ENCODE results near the gene BRSK1. TPM values are rescaled to one million over a fixed set of nuclear protein-coding genes. Genes with fewer than 3 reads are reported as not detected.

Gene BRSK1
- total and polyA plus RNA-seq, 2 donors (not counting 1 experiment from before 2014, with no cell fraction given) = 5.1 TPM

DNA sequence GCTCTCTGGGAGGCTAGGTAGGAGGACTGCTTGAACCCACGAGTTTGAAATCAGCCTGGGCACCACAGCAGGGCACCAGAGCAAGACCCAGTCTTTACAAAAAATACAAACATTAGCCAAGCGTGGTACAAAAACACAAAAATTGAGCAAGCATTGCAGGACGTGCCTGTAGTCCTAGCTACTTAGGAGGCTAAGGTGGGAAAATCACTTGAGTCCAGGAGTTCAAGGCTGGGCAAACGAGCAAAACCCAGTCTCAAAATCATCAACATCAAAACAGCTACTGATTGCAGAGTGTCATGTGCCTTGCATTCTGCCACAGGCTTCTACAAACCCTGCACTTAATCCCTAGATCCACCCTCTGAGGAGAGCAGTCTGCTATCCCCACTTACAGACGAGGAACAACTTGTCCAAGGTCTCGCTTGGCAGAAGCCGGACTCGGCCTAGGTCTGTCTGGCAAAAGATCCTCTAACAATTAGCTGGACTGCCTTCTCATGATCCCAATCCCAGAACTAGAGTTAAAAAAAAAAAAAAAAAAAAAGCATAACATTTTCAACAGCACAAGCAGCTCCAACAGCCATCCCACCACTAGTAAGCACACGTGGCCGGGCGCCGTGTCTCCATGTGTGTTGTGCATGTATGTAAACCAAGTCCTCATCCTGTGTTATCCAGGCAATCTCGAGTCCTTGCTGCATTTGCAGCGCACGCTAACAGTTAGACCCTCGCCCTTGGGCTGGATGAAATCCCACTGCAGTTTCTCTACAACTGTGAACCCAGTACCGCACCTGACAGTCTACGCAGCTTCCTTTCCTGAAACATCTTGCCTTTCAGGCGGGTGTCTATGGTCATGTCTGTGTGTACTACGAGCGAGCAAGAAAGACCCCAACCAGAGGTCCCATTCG lies 27.0 kb upstream of the BRSK1 start:
- Histone ChIP-seq H3K9me3 (ENCODE audit: control insufficient read depth, insufficient read depth, low read depth, low read length) (no peaks in the 10 kb centered on the region), H3K4me2 (ENCODE audit: extremely low read depth, insufficient read depth, low read length) (peak overlapping the region; percentile 85), H3K9ac (ENCODE audit: insufficient read depth, low read length) (peak overlapping the region; percentile 48), H3K27ac (ENCODE audit: insufficient read depth, low read length) (peak overlapping the region; percentile 1), H3K27me3 (ENCODE audit: control insufficient read depth, insufficient read depth, low read length) (no peaks in the 10 kb centered on the region), H3K4me1 (ENCODE audit: control insufficient read depth, extremely low read depth, insufficient read depth, low read length) (peaks cover 3% of the 10 kb centered on the region), H4K20me1 (ENCODE audit: control insufficient read depth, extremely low read depth, insufficient read depth, low read length) (no peaks in the 10 kb centered on the region), H2AFZ (ENCODE audit: low read length) (no peak overlapping the region), H3K79me2 (ENCODE audit: control insufficient read depth, insufficient read depth, low read length) (peaks cover 67% of the 10 kb centered on the region), H3K36me3 (ENCODE audit: control insufficient read depth, insufficient read depth, low read length) (no peaks in the 10 kb centered on the region), H3K4me3 (replicated peaks in 1 of 4; ENCODE audit: control extremely low read depth in 1 of 4, insufficient read depth in 1 of 4, low read depth in 3 of 4, low read length in 4 of 4) (peak overlapping the region; percentile 76 to 88 (median 84))
- DNase-seq (ENCODE audit: low read depth in 2 of 2) = no peak
- TF ChIP-seq EZH2 (IDR thresholded peaks at IDR 0.05; ENCODE audit: low read length, missing control alignments) (no peak), CTCF (conservative IDR thresholded peaks at IDR 0.05 in 1 of 2, IDR thresholded peaks at IDR 0.05 in 1 of 2; ENCODE audit: low read depth in 1 of 2, low read length in 2 of 2) (no peak)

DNA sequence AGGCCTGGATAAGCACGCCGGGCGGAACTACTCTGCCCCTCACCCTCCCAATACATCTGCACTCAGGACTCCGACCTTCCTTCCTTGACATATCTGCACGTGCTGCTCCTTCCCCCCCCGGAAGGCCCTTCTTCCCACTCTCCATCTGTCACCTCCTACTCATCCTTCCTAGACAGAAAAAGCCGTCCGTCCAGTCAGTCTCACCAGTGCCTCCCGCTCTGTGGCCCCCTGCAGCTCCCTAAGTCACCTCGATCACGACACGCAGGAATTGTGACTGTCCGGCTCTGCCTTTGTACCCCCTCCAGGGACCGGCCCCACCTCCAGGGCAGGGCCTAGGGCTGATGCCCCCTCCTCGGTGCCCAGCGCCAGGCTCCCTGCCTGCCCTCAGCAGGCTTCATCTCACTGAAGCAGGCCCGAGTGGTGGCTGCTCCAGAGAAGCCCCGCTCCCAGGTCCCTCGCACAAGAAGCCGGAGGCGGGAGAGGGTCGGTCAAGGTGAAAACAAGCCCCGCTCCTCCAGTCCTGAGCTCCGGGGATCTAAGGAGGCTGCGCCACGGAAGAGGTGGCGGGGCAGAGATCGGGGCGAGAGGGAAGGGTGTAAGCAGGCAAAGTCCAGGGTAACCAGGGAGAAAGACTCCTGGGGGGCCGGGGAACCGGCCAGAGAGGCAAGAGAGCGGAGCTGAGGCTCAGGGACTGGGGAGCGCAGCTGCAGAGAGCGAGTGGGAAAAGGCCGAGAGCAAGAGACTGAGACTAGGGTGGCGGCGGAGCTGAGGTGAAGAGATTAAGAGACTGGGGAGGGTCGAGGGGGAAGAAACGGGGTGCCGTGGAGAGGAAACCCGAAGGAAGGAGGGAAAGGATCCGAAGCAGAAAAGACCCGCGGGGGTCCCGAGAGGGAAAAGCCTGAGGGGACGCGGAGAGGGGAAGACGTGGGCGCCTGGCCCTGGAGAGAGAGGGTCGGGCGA lies 26.1 kb upstream of the BRSK1 start:
- Histone ChIP-seq H3K27me3 (ENCODE audit: control insufficient read depth, insufficient read depth, low read length) (no peaks in the 10 kb centered on the region), H3K4me2 (ENCODE audit: extremely low read depth, insufficient read depth, low read length) (peak overlapping the region; percentile 85), H3K4me1 (ENCODE audit: control insufficient read depth, extremely low read depth, insufficient read depth, low read length) (peaks cover 3% of the 10 kb centered on the region), H3K27ac (ENCODE audit: insufficient read depth, low read length) (peak overlapping the region; percentile 65), H4K20me1 (ENCODE audit: control insufficient read depth, extremely low read depth, insufficient read depth, low read length) (no peaks in the 10 kb centered on the region), H2AFZ (ENCODE audit: low read length) (no peak overlapping the region), H3K36me3 (ENCODE audit: control insufficient read depth, insufficient read depth, low read length) (no peaks in the 10 kb centered on the region), H3K79me2 (ENCODE audit: control insufficient read depth, insufficient read depth, low read length) (peaks cover 58% of the 10 kb centered on the region), H3K4me3 (replicated peaks in 1 of 4; ENCODE audit: control extremely low read depth in 1 of 4, insufficient read depth in 1 of 4, low read depth in 3 of 4, low read length in 4 of 4) (peak overlapping the region; percentile 76 to 88 (median 84)), H3K9ac (ENCODE audit: insufficient read depth, low read length) (peak overlapping the region; percentile 48), H3K9me3 (ENCODE audit: control insufficient read depth, insufficient read depth, low read depth, low read length) (no peaks in the 10 kb centered on the region)
- TF ChIP-seq EZH2 (IDR thresholded peaks at IDR 0.05; ENCODE audit: low read length, missing control alignments) (no peak), CTCF (conservative IDR thresholded peaks at IDR 0.05 in 1 of 2, IDR thresholded peaks at IDR 0.05 in 1 of 2; ENCODE audit: low read depth in 1 of 2, low read length in 2 of 2) (no peak)
- no peak for DNase-seq (ENCODE audit: low read depth in 2 of 2)

- TF ChIP-seq EZH2 (IDR thresholded peaks at IDR 0.05; ENCODE audit: low read length, missing control alignments) = no peak
- TF ChIP-seq CTCF (conservative IDR thresholded peaks at IDR 0.05 in 1 of 2, IDR thresholded peaks at IDR 0.05 in 1 of 2; ENCODE audit: low read depth in 1 of 2, low read length in 2 of 2) = no peak
- Histone ChIP-seq H3K4me2 (ENCODE audit: extremely low read depth, insufficient read depth, low read length) (no peak overlapping the region), H3K9me3 (ENCODE audit: control insufficient read depth, insufficient read depth, low read depth, low read length) (no peaks in the 10 kb centered on the region), H3K36me3 (ENCODE audit: control insufficient read depth, insufficient read depth, low read length) (no peaks in the 10 kb centered on the region), H3K4me1 (ENCODE audit: control insufficient read depth, extremely low read depth, insufficient read depth, low read length) (peaks cover 3% of the 10 kb centered on the region), H3K79me2 (ENCODE audit: control insufficient read depth, insufficient read depth, low read length) (peaks cover 51% of the 10 kb centered on the region), H4K20me1 (ENCODE audit: control insufficient read depth, extremely low read depth, insufficient read depth, low read length) (no peaks in the 10 kb centered on the region), H3K4me3 (replicated peaks in 1 of 4; ENCODE audit: control extremely low read depth in 1 of 4, insufficient read depth in 1 of 4, low read depth in 3 of 4, low read length in 4 of 4) (peak overlapping the region; percentile 67 to 88 (median 80)), H3K9ac (ENCODE audit: insufficient read depth, low read length) (peak overlapping the region; percentile 86), H2AFZ (ENCODE audit: low read length) (peak overlapping the region; percentile 62), H3K27ac (ENCODE audit: insufficient read depth, low read length) (peak overlapping the region; percentile 87), H3K27me3 (ENCODE audit: control insufficient read depth, insufficient read depth, low read length) (no peaks in the 10 kb centered on the region)
- DNase-seq (ENCODE audit: low read depth in 2 of 2) = no peak
Observed at GRCh38 chr19:55258476-55258827, 25.3 kb upstream of the BRSK1 start.

Data from fibroblast of lung (primary cell).